HCT116 (cell line): ENCODE data around the gene CERT1. TPM values are rescaled to one million over a fixed set of nuclear protein-coding genes. Genes with fewer than 3 reads are reported as not detected.

Source experiments
- ATAC-seq: fragments of 200-7000 bp; cut with Tn5 transposase; 2 replicates; pipeline ENCODE4 v1.9.1; 2020; ENCODE audit warnings: mild to moderate bottlenecking, moderate library complexity
- BruUV-seq: library from RNA; stranded (reverse); fragments of 400-500 nt; replicated peaks from 2 replicates; lab custom pipeline; 2021; lab: Mats Ljungman, UMichigan
- CTCF ChIA-PET: fragments of 300-600 bp; sonication (Branson Sonifier 250); formaldehyde crosslinking; loops from one replicate; lab custom pipeline; 2021; ENCODE audit warnings: antibody characterized with exemption; lab: Charles Lee
- POLR2A ChIA-PET: fragments of 300-600, 350-600 bp; sonication (Branson Sonifier 250); formaldehyde crosslinking; loops from one replicate; lab custom pipeline; 2021; ENCODE audit warnings: antibody characterized with exemption; lab: Charles Lee
- RAD21 ChIA-PET, 2 experiments: fragments of 300-600 bp; sonication (Branson Sonifier 250); formaldehyde crosslinking; loops; one replicate each; lab custom pipeline; 2023; ENCODE audit warnings: low total read pairs in 2 of 2; ENCODE audit not compliant: uncharacterized antibody in 2 of 2, unreplicated experiment in 2 of 2, low non-redundant PET in 1 of 2; lab: Charles Lee
- DNase-seq: peaks from one replicate; pipeline ENCODE4 v3.0.0-alpha.2; 2010; ENCODE audit warnings: low read depth, low spot score
- H2AFZ ChIP-seq: fragments of 200-600 bp; shearing (Covaris generic), sonication (generic); 2 replicates; pipeline ENCODE4 v1.6.1; 2017; ENCODE audit warnings: low read depth, mixed run types, mixed read lengths, antibody characterized with exemption, low read length; ENCODE audit not compliant: poor library complexity, severe bottlenecking
- H3K27ac ChIP-seq: 2 replicates; pipeline ENCODE4 v1.5.1; 2012; ENCODE audit warnings: low read depth, low read length
- H3K27me3 ChIP-seq: fragments of 200-600 bp; sonication (generic); 2 replicates; pipeline ENCODE4 v1.6.1; 2016; ENCODE audit warnings: mixed run types, low read length, mixed read lengths; ENCODE audit not compliant: insufficient read depth
- H3K36me3 ChIP-seq, 2 experiments: fragments of 200-500 bp in 1 of 2; fragments of 200-600 bp in 1 of 2; sonication (Bioruptor generic) in 1 of 2; sonication (generic) in 1 of 2; 2 replicates each; pipeline versions ENCODE4 v1.5.1 to v1.6.1; 2014 to 2016; ENCODE audit warnings: low read length in 2 of 2, inconsistent platforms in 1 of 2, mixed read lengths in 1 of 2, mixed run types in 1 of 2; ENCODE audit not compliant: insufficient read depth in 2 of 2, control insufficient read depth in 1 of 2
- H3K4me1 ChIP-seq, 2 experiments: fragments of 200-600 bp in 1 of 2; sonication (generic) in 1 of 2; 2 replicates each; pipeline versions ENCODE4 v1.5.1 to v1.6.1; 2012 to 2017; ENCODE audit warnings: low read length in 2 of 2, inconsistent platforms in 1 of 2, mild to moderate bottlenecking in 1 of 2, mixed read lengths in 1 of 2, mixed run types in 1 of 2, moderate library complexity in 1 of 2; ENCODE audit not compliant: insufficient read depth in 2 of 2, control insufficient read depth in 1 of 2
- H3K4me2 ChIP-seq: fragments of 200-600 bp; sonication (generic); 2 replicates; pipeline ENCODE4 v1.6.1; 2017; ENCODE audit warnings: mixed run types, low read length, mixed read lengths
- H3K4me3 ChIP-seq, 2 experiments: fragments of 200-600 bp in 1 of 2; sonication (generic) in 1 of 2; replicated peaks in 1 of 2; 2 replicates each; pipeline ENCODE4 v1.5.1; 2011 to 2016; ENCODE audit warnings: low read length in 2 of 2, control low read depth in 1 of 2, low read depth in 1 of 2, mild to moderate bottlenecking in 1 of 2, mixed read lengths in 1 of 2, mixed run types in 1 of 2
- H3K79me2 ChIP-seq: fragments of 200-600 bp; sonication (generic); 2 replicates; pipeline ENCODE4 v1.6.1; 2017; ENCODE audit warnings: mild to moderate bottlenecking, mixed run types, low read length, moderate library complexity, mixed read lengths; ENCODE audit not compliant: insufficient read depth
- H3K9ac ChIP-seq: fragments of 200-600 bp; sonication (generic); 2 replicates; pipeline ENCODE4 v1.6.1; 2016; ENCODE audit warnings: low read length, mixed read lengths
- H3K9me2 ChIP-seq: fragments of 200-600 bp; sonication (generic), shearing (Covaris generic); 2 replicates; pipeline ENCODE4 v1.6.1; 2017; ENCODE audit warnings: mixed run types, mild to moderate bottlenecking, moderate library complexity; ENCODE audit not compliant: insufficient read depth
- H3K9me3 ChIP-seq, 2 experiments: fragments of 200-500 bp in 1 of 2; fragments of 200-600 bp in 1 of 2; sonication (Bioruptor generic) in 1 of 2; sonication (generic) in 1 of 2; 2 replicates each; pipeline ENCODE4 v1.6.1; 2014 to 2017; ENCODE audit warnings: low read length in 2 of 2, mixed read lengths in 2 of 2, inconsistent platforms in 1 of 2, low read depth in 1 of 2, mild to moderate bottlenecking in 1 of 2, mixed run types in 1 of 2, moderate library complexity in 1 of 2; ENCODE audit not compliant: control insufficient read depth in 1 of 2, insufficient read depth in 1 of 2
- H4K20me1 ChIP-seq: fragments of 200-600 bp; sonication (generic), shearing (Covaris generic); 2 replicates; pipeline ENCODE4 v1.6.1; 2017; ENCODE audit warnings: mixed run types, mild to moderate bottlenecking, moderate library complexity; ENCODE audit not compliant: insufficient read depth
- CEBPB ChIP-seq: IDR thresholded peaks from 2 replicates; pipeline ENCODE4 v1.6.1; 2012; ENCODE audit warnings: low read depth
- EZH2 ChIP-seq: fragments of 200-600 bp; sonication (generic); IDR thresholded peaks from 2 replicates; pipeline ENCODE4 v1.6.1; 2017; ENCODE audit warnings: antibody characterized with exemption, mixed run types
- FOSL1 ChIP-seq: IDR thresholded peaks from 2 replicates; pipeline ENCODE4 v1.6.1; 2012; ENCODE audit warnings: low read depth
- RAD21 ChIP-seq: IDR thresholded peaks from 2 replicates; pipeline ENCODE4 v1.6.1; 2012; ENCODE audit warnings: low read depth, mild to moderate bottlenecking
- SIN3A ChIP-seq: IDR thresholded peaks from 2 replicates; pipeline ENCODE4 v1.6.1; 2012; ENCODE audit warnings: low read depth
- SP1 ChIP-seq: IDR thresholded peaks from 2 replicates; pipeline ENCODE4 v1.6.1; 2012; ENCODE audit warnings: low read depth
- YY1 ChIP-seq: IDR thresholded peaks from 2 replicates; pipeline ENCODE4 v1.6.1; 2011; ENCODE audit warnings: low read length, low read depth, moderate library complexity, mild to moderate bottlenecking; ENCODE audit not compliant: insufficient replicate concordance; ENCODE audit errors: extremely low read depth
- ZFX ChIP-seq: fragments of 450-650 bp; IDR thresholded peaks from 2 replicates; pipeline ENCODE4 v1.6.1; 2017
- intact Hi-C: fragments of 100-400 bp; cut with micrococcal nuclease; formaldehyde crosslinking; loops from 2 replicates; pipeline ENCODE4 v1.10.0; 2022
- total RNA-seq: library from RNA; stranded (reverse); gene quantifications from one replicate; pipeline ENCODE4 v1.2.1, GENCODE V29; 2021; ENCODE audit not compliant: unreplicated experiment
- TF ChIP-seq, protein P1 (sequence below): IDR thresholded peaks from 2 replicates; pipeline ENCODE4 v1.6.1; 2011; ENCODE audit warnings: mild to moderate bottlenecking, low read length, moderate library complexity; ENCODE audit not compliant: insufficient replicate concordance; ENCODE audit errors: extremely low read depth
- TF ChIP-seq, protein P2 (sequence below): IDR thresholded peaks from 2 replicates; pipeline ENCODE4 v1.6.1; 2012

The CERT1 gene
- total RNA-seq, 1 experiment from 2014 or later = 22.8 TPM

DNA sequence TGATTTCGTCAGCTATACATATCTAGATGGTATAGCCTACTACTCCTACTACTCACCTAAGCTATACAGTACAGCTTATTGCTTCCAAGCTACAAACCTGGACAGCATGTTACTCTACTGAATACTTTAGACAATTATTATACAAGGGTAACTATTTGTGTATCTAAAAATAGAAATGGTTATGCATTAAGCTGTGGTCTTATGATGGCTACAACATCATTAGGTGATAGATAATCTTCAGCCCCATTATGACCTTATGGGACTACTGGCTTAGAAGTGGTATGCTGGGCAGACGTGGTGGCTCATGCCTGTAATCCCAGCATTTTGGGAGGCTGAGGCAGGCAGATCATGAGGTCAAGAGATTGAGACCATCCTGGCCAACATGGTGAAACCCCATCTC, 40.2 kb downstream of the CERT1 start:
- Histone ChIP-seq H3K9me3 (peaks cover 4 to 5% of the 10 kb centered on the region in 2 experiments; a peak in 1 of 4 replicates), H3K79me2 (peaks cover 15% of the 10 kb centered on the region), H3K9me2 (no peaks in the 10 kb centered on the region), H3K9ac (no peak overlapping the region), H3K27ac (no peak overlapping the region), H3K27me3 (no peaks in the 10 kb centered on the region), H2AFZ (no peak overlapping the region), H3K4me1 (no peaks in the 10 kb centered on the region), H3K36me3 (no peaks in the 10 kb centered on the region), H3K4me2 (no peak overlapping the region), H3K4me3 (no peak overlapping the region), H4K20me1 (no peaks in the 10 kb centered on the region)
- TF ChIP-seq ZFX = no peak
- TF ChIP-seq CEBPB = no peak
- no peak for TF ChIP-seq RAD21
- TF ChIP-seq EZH2 = no peak
- TF ChIP-seq, protein P1, sequence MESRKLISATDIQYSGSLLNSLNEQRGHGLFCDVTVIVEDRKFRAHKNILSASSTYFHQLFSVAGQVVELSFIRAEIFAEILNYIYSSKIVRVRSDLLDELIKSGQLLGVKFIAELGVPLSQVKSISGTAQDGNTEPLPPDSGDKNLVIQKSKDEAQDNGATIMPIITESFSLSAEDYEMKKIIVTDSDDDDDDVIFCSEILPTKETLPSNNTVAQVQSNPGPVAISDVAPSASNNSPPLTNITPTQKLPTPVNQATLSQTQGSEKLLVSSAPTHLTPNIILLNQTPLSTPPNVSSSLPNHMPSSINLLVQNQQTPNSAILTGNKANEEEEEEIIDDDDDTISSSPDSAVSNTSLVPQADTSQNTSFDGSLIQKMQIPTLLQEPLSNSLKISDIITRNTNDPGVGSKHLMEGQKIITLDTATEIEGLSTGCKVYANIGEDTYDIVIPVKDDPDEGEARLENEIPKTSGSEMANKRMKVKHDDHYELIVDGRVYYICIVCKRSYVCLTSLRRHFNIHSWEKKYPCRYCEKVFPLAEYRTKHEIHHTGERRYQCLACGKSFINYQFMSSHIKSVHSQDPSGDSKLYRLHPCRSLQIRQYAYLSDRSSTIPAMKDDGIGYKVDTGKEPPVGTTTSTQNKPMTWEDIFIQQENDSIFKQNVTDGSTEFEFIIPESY = no peak
- no peak for TF ChIP-seq YY1
- ChIA-PET POLR2A (no interaction called here), CTCF (no interaction called here), RAD21 (no interaction called here)
- no peak for DNase-seq
- intact Hi-C loops = no loop called here
- no TSS peak for BruUV-seq
- ATAC-seq = no peak

GRCh38 chr5:75469017-75469416, 42.4 kb downstream of the CERT1 start:
- no peak overlapping the region for H3K4me2 ChIP-seq

More at GRCh38 chr5:75469017-75469416, 42.4 kb downstream of the CERT1 start:
- no peak for DNase-seq
- Histone ChIP-seq H3K79me2 (peaks cover 15% of the 10 kb centered on the region), H3K4me3 (no peak overlapping the region), H3K4me1 (no peaks in the 10 kb centered on the region), H3K27me3 (no peaks in the 10 kb centered on the region), H4K20me1 (no peaks in the 10 kb centered on the region), H3K9me2 (no peaks in the 10 kb centered on the region), H3K27ac (no peak overlapping the region), H3K9ac (no peak overlapping the region), H2AFZ (no peak overlapping the region), H3K9me3 (peaks cover 4 to 5% of the 10 kb centered on the region in 2 experiments; a peak in 1 of 4 replicates), H3K36me3 (no peaks in the 10 kb centered on the region)
- POLR2A ChIA-PET = no interaction called here
- TF ChIP-seq, protein P1 = no peak
- TF ChIP-seq, protein P2, sequence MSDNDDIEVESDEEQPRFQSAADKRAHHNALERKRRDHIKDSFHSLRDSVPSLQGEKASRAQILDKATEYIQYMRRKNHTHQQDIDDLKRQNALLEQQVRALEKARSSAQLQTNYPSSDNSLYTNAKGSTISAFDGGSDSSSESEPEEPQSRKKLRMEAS = no peak
- no peak for TF ChIP-seq FOSL1
- TF ChIP-seq SP1 = no peak
- no peak for TF ChIP-seq RAD21
- TF ChIP-seq SIN3A = no peak
- CTCF ChIA-PET = no interaction called here
- ATAC-seq = no peak
- BruUV-seq = no TSS peak
- RAD21 ChIA-PET = no interaction called here
- intact Hi-C loops = no loop called here
